Fibroblast of upper back skin (primary cell): ENCODE data around the gene NACA2.

Experiments
- DNase-seq: peaks from one replicate; pipeline ENCODE4 v3.0.0-alpha.2; 2013

Gene NACA2

DNA sequence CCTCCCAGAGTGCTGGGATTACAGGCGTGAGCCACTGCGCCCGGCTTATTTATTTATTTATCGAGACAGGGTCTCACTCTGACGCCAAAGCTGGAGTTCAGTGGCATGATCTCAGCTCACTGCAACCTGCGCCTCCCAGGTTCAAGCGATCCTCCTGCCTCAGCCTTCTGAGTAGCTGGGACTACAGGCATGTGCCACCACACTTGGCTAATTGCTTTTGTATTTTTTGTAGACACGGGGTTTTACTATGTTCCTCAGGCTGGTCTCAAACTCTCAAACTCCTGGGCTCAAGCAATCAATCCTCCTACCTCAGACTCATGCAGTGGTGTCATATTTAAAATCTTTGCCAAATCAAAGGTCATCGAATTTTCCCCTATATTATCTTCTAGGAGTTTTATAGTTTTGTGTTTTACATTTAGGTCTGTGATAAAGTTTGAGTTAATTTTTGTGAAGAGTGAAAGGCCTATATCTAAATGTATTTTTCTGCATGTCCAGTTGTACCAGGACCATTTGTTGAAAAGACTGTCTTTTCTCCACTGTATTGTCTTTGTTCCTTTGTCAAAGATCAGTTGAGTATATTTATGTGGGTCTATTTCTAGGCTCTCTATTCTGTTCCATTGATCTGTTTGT is 47.1 kb downstream of the NACA2 start:
- no peak for DNase-seq

DNA sequence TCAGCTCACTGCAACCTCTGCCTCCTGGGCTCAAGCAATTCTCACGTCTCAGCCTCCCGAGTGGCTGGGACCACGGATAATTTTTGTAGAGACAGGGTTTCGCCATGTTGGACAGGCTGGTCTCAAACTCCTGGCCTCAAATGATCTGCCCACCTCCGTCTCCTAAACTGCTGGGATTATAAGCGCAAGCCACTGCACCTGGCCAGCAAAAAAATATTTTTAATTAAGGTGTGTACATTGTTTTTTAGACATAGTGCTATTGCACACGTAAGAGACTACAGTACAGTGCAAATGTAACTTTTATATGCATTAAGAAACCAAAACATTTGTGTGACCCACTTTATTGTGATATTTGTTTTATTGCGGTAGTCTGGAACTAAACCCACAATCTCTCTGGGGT is 49.0 kb downstream of the NACA2 start:
- DNase-seq = no peak

DNA sequence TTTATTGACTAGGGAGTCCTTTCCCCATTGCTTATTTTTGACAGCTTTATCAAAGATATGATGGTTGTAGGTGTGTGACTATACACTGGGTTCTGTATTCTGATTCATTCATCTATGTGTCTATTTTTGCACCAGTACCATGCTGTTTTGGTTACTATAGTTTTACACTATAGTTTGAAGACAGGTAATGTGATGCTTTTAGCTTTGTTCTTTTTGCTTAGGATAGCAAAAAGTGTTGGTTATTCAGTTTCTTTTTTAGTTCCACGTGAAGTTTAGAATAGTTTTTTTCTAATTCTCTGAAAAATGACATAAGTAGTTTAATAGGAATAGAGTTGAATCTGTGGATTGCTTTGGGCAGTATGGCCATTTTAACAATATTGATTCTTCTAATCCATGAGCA is 50.1 kb downstream of the NACA2 start:
- DNase-seq = no peak
